Suprapubic skin (tissue), 4 donors: ENCODE measurements around the gene GPR35. TPM values are rescaled to one million over a fixed set of nuclear protein-coding genes. Genes with fewer than 3 reads are reported as not detected.

ENCODE experiments used
- DNase-seq, 2 donors: peaks; one replicate each; pipeline ENCODE4 v3.0.0-alpha.2; 2019; ENCODE audit warnings: low spot score in 2 of 2
- H3K27ac ChIP-seq: fragments of 200-600 bp; sonication (generic); one replicate; pipeline ENCODE4 v1.5.1; 2019
- H3K27me3 ChIP-seq: fragments of 200-600 bp; sonication (generic); one replicate; pipeline ENCODE4 v1.5.1; 2019
- H3K36me3 ChIP-seq: fragments of 200-600 bp; sonication (generic); one replicate; pipeline ENCODE4 v1.5.1; 2019
- H3K4me1 ChIP-seq: fragments of 200-600 bp; sonication (generic); one replicate; pipeline ENCODE4 v1.5.1; 2019
- H3K4me3 ChIP-seq: fragments of 200-600 bp; sonication (generic); one replicate; pipeline ENCODE4 v1.5.1; 2019; ENCODE audit warnings: mild to moderate bottlenecking
- H3K9me3 ChIP-seq: fragments of 200-600 bp; sonication (generic); one replicate; pipeline ENCODE4 v1.5.1; 2019
- EP300 ChIP-seq: sonication (generic); formaldehyde crosslinking; IDR thresholded peaks from one replicate; pipeline ENCODE4 v1.6.1; 2017; ENCODE audit warnings: antibody characterized with exemption
- POLR2A ChIP-seq, 2 donors: fragments of 450-650 bp; IDR thresholded peaks; one replicate each; pipeline ENCODE4 v1.6.1; 2017; ENCODE audit warnings: antibody characterized with exemption in 2 of 2, mild to moderate bottlenecking in 2 of 2, moderate library complexity in 2 of 2
- POLR2AphosphoS5 ChIP-seq, 3 donors: sonication (generic); formaldehyde crosslinking; IDR thresholded peaks; one replicate each; pipeline ENCODE4 v1.6.1; 2017; ENCODE audit warnings: antibody characterized with exemption in 3 of 3
- WGBS: methylation state at CpG from one replicate; pipeline ENCODE4 v1.1.5; 2018; 5-methylcytosine and 5-hydroxymethylcytosine counted together
- total RNA-seq, 4 donors: library from RNA; depleted of rRNA; stranded (reverse); fragments of >200 nt; gene quantifications; one replicate each; pipeline ENCODE4 v1.1.0, GENCODE V29; 2016
- TF ChIP-seq, protein P1 (sequence below), 2 donors: fragments of 200-600 bp in 1 of 2; fragments of 450-650 bp in 1 of 2; sonication (generic) in 1 of 2; IDR thresholded peaks; one replicate each; pipeline ENCODE4 v1.5.1; 2016 to 2019; ENCODE audit warnings: antibody characterized with exemption in 2 of 2, mild to moderate bottlenecking in 1 of 2, moderate library complexity in 1 of 2

Gene GPR35
- total RNA-seq, 4 donors from 2014 or later: 1.4 to 7.5 (median 2.5) TPM

DNA sequence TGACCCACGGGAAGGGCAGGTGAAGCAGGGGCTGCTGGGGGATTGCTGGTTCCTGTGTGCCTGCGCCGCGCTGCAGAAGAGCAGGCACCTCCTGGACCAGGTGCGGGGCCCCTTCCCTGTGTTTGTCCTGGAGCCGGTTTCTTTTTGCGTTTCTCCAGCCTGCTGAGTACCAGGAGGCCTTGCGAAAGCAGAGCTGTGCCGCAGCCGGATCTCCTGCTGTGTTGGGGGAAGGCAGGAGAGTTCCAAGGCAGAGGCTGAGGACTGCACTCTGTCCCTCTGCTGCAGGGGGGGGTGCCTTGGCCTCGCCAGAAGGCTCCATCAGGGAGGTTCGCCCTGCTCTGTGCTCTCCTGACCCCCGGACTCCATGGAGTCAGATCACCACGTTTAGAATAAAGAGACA is 35.9 kb upstream of the GPR35 start:
- no peaks in the 10 kb centered on the region for H3K27me3 ChIP-seq
- no peak for DNase-seq
- no peak overlapping the region for H3K27ac ChIP-seq
- H3K4me3 ChIP-seq: no peak overlapping the region
- no peak for TF ChIP-seq POLR2AphosphoS5 (IDR thresholded peaks at IDR 0.05)
- TF ChIP-seq POLR2A (IDR thresholded peaks at IDR 0.05): no peak
- no peak for TF ChIP-seq EP300
- peaks cover 31% of the 10 kb centered on the region for H3K4me1 ChIP-seq
- WGBS: 76% methylated on average over 8 of the region's 14 CpGs
- peaks cover 38% of the 10 kb centered on the region for H3K36me3 ChIP-seq
- no peaks in the 10 kb centered on the region for H3K9me3 ChIP-seq

DNA sequence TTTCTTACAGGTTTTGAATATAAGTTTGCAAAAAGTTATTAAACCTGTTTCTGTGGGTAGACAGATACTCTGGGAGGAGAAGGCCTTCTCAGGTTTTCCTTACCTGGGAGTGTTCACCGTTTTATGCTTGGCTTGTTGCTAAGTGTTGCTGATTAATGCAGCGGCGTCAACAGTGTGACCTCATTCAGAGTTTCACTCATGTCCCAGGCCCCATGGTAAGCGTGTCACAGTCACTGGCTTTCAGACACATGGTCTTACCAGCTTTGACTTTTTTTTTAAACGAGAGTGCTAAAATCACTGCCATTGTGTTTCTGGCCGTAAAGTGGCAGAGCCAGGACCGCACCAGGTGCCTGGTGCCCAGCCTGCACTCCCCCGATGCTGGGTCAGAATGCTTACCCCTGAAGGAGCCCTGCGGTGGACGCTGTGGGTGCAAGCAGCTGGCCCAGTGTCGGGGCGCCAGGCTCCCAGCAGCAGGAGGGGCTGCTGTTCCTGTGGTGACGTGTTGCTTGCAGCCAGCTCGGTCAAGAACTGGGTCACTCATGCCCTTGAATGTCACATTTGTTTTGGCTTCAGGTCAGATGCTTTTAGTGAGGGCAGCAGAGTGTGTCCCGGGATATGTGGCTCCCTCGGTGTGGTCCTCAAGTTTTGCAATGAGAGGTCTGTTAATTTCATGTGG is 35.3 kb upstream of the GPR35 start:
- Histone ChIP-seq H3K4me1 (peaks cover 25% of the 10 kb centered on the region), H3K27ac (no peak overlapping the region), H3K36me3 (peaks cover 38% of the 10 kb centered on the region), H3K27me3 (no peaks in the 10 kb centered on the region), H3K9me3 (no peaks in the 10 kb centered on the region), H3K4me3 (no peak overlapping the region)
- TF ChIP-seq, protein P1, sequence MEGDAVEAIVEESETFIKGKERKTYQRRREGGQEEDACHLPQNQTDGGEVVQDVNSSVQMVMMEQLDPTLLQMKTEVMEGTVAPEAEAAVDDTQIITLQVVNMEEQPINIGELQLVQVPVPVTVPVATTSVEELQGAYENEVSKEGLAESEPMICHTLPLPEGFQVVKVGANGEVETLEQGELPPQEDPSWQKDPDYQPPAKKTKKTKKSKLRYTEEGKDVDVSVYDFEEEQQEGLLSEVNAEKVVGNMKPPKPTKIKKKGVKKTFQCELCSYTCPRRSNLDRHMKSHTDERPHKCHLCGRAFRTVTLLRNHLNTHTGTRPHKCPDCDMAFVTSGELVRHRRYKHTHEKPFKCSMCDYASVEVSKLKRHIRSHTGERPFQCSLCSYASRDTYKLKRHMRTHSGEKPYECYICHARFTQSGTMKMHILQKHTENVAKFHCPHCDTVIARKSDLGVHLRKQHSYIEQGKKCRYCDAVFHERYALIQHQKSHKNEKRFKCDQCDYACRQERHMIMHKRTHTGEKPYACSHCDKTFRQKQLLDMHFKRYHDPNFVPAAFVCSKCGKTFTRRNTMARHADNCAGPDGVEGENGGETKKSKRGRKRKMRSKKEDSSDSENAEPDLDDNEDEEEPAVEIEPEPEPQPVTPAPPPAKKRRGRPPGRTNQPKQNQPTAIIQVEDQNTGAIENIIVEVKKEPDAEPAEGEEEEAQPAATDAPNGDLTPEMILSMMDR (IDR thresholded peaks at IDR 0.05): no peak
- TF ChIP-seq POLR2A (IDR thresholded peaks at IDR 0.05): no peak
- no peak for DNase-seq
- WGBS: 98% methylated on average over 7 of the region's 16 CpGs

DNA sequence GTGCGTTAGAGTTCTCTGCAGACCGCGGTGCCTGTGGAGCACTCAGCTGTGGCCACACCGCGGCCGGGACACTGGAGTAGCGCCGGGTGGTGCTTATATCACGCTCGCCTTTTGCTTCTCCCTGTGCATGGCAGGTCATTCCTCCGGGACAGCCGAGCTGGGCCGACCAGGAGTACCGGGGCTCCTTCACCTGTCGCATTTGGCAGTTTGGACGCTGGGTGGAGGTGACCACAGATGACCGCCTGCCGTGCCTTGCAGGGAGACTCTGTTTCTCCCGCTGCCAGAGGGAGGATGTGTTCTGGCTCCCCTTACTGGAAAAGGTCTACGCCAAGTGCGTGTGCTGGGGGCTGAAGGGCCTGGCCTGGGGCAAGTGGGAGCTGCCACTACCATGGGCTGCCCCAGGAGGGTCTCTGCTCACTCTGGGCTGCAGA is 34.6 kb upstream of the GPR35 start:
- H3K9me3 ChIP-seq: no peaks in the 10 kb centered on the region
- H3K27me3 ChIP-seq: no peaks in the 10 kb centered on the region
- DNase-seq: no peak
- no peak overlapping the region for H3K4me3 ChIP-seq
- TF ChIP-seq POLR2A (IDR thresholded peaks at IDR 0.05) (no peak), POLR2AphosphoS5 (IDR thresholded peaks at IDR 0.05) (no peak), EP300 (no peak)
- TF ChIP-seq, protein P1 (IDR thresholded peaks at IDR 0.05): no peak
- peaks cover 18% of the 10 kb centered on the region for H3K4me1 ChIP-seq
- 100% methylated on average over 6 of the region's 21 CpGs for WGBS
- peaks cover 38% of the 10 kb centered on the region for H3K36me3 ChIP-seq
- H3K27ac ChIP-seq: no peak overlapping the region

DNA sequence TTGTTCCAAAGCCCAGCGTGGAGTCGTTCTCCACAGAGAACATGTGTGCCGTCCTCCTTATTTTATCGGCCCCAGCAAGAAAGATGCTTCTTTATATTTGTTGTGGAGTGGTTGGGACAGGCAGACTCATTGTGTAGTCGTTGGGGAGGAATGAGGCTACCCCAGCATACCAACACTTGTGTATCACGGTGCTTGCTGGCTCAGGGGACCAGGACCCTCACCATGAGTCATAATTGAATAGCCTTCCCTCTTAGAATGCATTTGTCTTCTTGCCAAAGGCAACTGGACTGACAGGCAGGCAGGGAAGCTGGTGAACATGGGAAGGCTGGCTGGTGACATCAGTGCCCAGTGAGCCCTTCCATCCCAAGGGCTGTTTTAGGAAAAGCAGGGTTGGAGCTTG is 34.1 kb upstream of the GPR35 start:
- DNase-seq: no peak
- H3K4me1 ChIP-seq: peaks cover 18% of the 10 kb centered on the region
- TF ChIP-seq EP300 (no peak), POLR2AphosphoS5 (IDR thresholded peaks at IDR 0.05) (no peak), POLR2A (IDR thresholded peaks at IDR 0.05) (no peak)
- TF ChIP-seq, protein P1 (IDR thresholded peaks at IDR 0.05): no peak
- H3K4me3 ChIP-seq: no peak overlapping the region
- H3K9me3 ChIP-seq: no peaks in the 10 kb centered on the region
- 68% methylated on average over 4 of the region's 6 CpGs for WGBS
- H3K36me3 ChIP-seq: peaks cover 41% of the 10 kb centered on the region
- no peak overlapping the region for H3K27ac ChIP-seq
- H3K27me3 ChIP-seq: no peaks in the 10 kb centered on the region

DNA sequence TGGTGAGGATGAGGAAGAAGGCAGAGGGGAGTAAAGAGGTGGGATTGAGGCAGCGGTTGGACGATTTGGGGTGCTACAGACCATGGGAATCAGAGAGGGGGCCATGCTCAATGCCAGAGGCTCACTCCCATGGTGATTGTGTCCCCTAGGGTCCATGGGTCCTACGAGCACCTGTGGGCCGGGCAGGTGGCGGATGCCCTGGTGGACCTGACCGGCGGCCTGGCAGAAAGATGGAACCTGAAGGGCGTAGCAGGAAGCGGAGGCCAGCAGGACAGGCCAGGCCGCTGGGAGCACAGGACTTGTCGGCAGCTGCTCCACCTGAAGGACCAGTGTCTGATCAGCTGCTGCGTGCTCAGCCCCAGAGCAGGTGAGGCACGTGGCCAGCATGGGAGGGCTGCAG is 33.5 kb upstream of the GPR35 start:
- DNase-seq: no peak
- peaks cover 45% of the 10 kb centered on the region for H3K36me3 ChIP-seq
- 94% methylated on average over 9 of the region's 13 CpGs for WGBS
- H3K27ac ChIP-seq: no peak overlapping the region
- peaks cover 18% of the 10 kb centered on the region for H3K4me1 ChIP-seq
- H3K27me3 ChIP-seq: no peaks in the 10 kb centered on the region
- H3K4me3 ChIP-seq: no peak overlapping the region
- H3K9me3 ChIP-seq: no peaks in the 10 kb centered on the region
- TF ChIP-seq POLR2AphosphoS5 (IDR thresholded peaks at IDR 0.05) (no peak), POLR2A (IDR thresholded peaks at IDR 0.05) (no peak), EP300 (no peak)
- TF ChIP-seq, protein P1 (IDR thresholded peaks at IDR 0.05): no peak
